MM.1S (cell line): ENCODE data around the gene MVB12B.

Source experiments
- DNase-seq: peaks from one replicate; pipeline ENCODE4 v3.0.0-alpha.2; 2015
- H2AFZ ChIP-seq: fragments of 300-600 bp; sonication (generic); 2 replicates; pipeline ENCODE4 v1.6.0; 2016; ENCODE audit warnings: antibody characterized with exemption, low read length
- H3F3A ChIP-seq: fragments of 300-600 bp; sonication (generic); 2 replicates; pipeline ENCODE4 v1.6.1; 2016; ENCODE audit warnings: mild to moderate bottlenecking, antibody characterized with exemption, low read length, moderate library complexity, mixed read lengths; ENCODE audit not compliant: insufficient read depth
- H3K27ac ChIP-seq: fragments of 300-600 bp; sonication (generic); 2 replicates; pipeline ENCODE4 v1.5.1; 2016; ENCODE audit warnings: mild to moderate bottlenecking, low read length
- H3K27me3 ChIP-seq: fragments of 300-600 bp; sonication (generic); replicated peaks from 2 replicates; pipeline ENCODE4 v1.6.0; 2016; ENCODE audit warnings: low read length; ENCODE audit not compliant: insufficient read depth
- H3K36me3 ChIP-seq: fragments of 300-600 bp; sonication (generic); replicated peaks from 2 replicates; pipeline ENCODE4 v1.6.1; 2016; ENCODE audit warnings: mild to moderate bottlenecking, low read length, mixed read lengths; ENCODE audit not compliant: insufficient read depth
- H3K4me1 ChIP-seq: fragments of 300-600 bp; sonication (generic); 2 replicates; pipeline ENCODE4 v1.6.1; 2016; ENCODE audit warnings: low read length, mixed read lengths
- H3K4me2 ChIP-seq: fragments of 300-600 bp; sonication (generic); 2 replicates; pipeline ENCODE4 v1.6.0; 2016; ENCODE audit warnings: low read depth, low read length
- H3K4me3 ChIP-seq: fragments of 300-600 bp; sonication (generic); 2 replicates; pipeline ENCODE4 v1.5.1; 2016; ENCODE audit warnings: low read length, mixed read lengths
- H3K79me2 ChIP-seq: fragments of 300-600 bp; sonication (generic); 2 replicates; pipeline ENCODE4 v1.6.1; 2016; ENCODE audit warnings: mixed run types, low read length, mixed read lengths
- H3K9ac ChIP-seq: fragments of 300-600 bp; sonication (generic); 2 replicates; pipeline ENCODE4 v1.6.1; 2016; ENCODE audit warnings: low read length, mixed read lengths
- H3K9me2 ChIP-seq: fragments of 300-600 bp; sonication (generic); replicated peaks from 2 replicates; pipeline ENCODE4 v1.6.1; 2016; ENCODE audit warnings: mild to moderate bottlenecking, low read length, mixed read lengths; ENCODE audit not compliant: insufficient read depth
- H3K9me3 ChIP-seq: fragments of 300-600 bp; sonication (generic); replicated peaks from 2 replicates; pipeline ENCODE4 v1.6.1; 2016; ENCODE audit warnings: mild to moderate bottlenecking, low read length, mixed read lengths; ENCODE audit not compliant: insufficient read depth
- H4K20me1 ChIP-seq: fragments of 300-600 bp; sonication (generic); 2 replicates; pipeline ENCODE4 v1.6.1; 2016; ENCODE audit warnings: mild to moderate bottlenecking, low read length, moderate library complexity, mixed read lengths; ENCODE audit not compliant: insufficient read depth
- EZH2 ChIP-seq: fragments of 300-600 bp; sonication (generic); optimal IDR thresholded peaks from 2 replicates; pipeline ENCODE3; 2017; ENCODE audit warnings: low read depth, mild to moderate bottlenecking, antibody characterized with exemption, low read length, mixed read lengths
- EZH2phosphoT487 ChIP-seq: fragments of 300-600 bp; sonication (generic); IDR thresholded peaks from 2 replicates; pipeline ENCODE4 v1.6.1; 2018; ENCODE audit warnings: antibody characterized with exemption, low read length
- TF ChIP-seq, protein P1 (sequence below): fragments of 300-600 bp; sonication (generic); IDR thresholded peaks from 2 replicates; pipeline ENCODE4 v1.5.1; 2016; ENCODE audit warnings: antibody characterized with exemption, low read length, mixed read lengths

MVB12B gene

DNA sequence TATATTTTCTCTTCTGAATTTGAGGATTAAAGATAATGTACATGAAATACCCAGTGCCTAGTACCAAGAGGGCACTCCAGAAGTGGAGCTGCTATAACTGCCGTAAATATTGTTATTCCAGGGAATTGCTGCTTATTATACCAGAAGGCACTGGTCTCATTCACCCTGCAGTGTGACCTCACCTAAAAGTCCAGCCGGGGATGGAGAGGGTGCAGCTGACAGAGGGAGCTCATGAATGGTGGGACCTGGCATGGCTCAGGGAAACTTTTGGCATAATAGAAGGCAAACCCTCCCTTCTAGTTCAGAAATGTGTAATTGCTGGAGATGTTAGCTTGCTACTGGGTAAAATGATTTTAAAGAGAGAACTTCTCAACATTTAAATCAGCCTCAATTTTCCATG is 108.5 kb downstream of the MVB12B start:
- no peak overlapping the region for H3K4me2 ChIP-seq
- no peak overlapping the region for H2AFZ ChIP-seq
- no peaks in the 10 kb centered on the region for H3F3A ChIP-seq
- no peaks in the 10 kb centered on the region for H4K20me1 ChIP-seq
- H3K9ac ChIP-seq, result no peak overlapping the region
- no peaks in the 10 kb centered on the region for H3K27me3 ChIP-seq
- DNase-seq, result no peak
- H3K4me1 ChIP-seq, result no peaks in the 10 kb centered on the region
- H3K79me2 ChIP-seq, result no peaks in the 10 kb centered on the region
- H3K36me3 ChIP-seq, result no peaks in the 10 kb centered on the region
- no peak overlapping the region for H3K27ac ChIP-seq
- no peak for TF ChIP-seq EZH2
- TF ChIP-seq EZH2phosphoT487, result no peak
- TF ChIP-seq, protein P1, sequence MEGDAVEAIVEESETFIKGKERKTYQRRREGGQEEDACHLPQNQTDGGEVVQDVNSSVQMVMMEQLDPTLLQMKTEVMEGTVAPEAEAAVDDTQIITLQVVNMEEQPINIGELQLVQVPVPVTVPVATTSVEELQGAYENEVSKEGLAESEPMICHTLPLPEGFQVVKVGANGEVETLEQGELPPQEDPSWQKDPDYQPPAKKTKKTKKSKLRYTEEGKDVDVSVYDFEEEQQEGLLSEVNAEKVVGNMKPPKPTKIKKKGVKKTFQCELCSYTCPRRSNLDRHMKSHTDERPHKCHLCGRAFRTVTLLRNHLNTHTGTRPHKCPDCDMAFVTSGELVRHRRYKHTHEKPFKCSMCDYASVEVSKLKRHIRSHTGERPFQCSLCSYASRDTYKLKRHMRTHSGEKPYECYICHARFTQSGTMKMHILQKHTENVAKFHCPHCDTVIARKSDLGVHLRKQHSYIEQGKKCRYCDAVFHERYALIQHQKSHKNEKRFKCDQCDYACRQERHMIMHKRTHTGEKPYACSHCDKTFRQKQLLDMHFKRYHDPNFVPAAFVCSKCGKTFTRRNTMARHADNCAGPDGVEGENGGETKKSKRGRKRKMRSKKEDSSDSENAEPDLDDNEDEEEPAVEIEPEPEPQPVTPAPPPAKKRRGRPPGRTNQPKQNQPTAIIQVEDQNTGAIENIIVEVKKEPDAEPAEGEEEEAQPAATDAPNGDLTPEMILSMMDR, result no peak
- no peaks in the 10 kb centered on the region for H3K9me2 ChIP-seq
- no peaks in the 10 kb centered on the region for H3K9me3 ChIP-seq
- H3K4me3 ChIP-seq, result no peak overlapping the region

DNA sequence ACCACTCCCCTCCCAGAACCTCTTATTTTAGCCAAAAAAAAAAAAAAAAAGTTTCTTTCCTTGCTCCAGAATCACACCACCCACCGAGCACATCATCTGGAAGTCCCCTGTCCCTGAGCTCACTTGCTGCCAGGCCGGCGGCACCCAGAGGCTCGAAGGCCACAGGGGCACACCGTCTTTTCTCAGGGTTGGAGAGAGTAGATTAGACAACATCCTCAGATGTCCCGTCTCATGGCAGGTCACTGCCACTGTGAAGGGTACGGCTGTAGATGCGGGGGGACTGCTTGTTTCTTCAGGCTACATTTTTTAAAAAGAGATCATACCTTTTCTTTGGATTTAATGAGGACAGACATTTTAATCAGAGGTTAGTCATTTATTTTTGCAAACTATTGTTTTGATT is 109.0 kb downstream of the MVB12B start:
- Histone ChIP-seq H2AFZ (no peak overlapping the region), H3K9me3 (no peaks in the 10 kb centered on the region), H4K20me1 (no peaks in the 10 kb centered on the region), H3F3A (no peaks in the 10 kb centered on the region), H3K36me3 (no peaks in the 10 kb centered on the region), H3K9me2 (no peaks in the 10 kb centered on the region), H3K4me3 (no peak overlapping the region), H3K27ac (no peak overlapping the region), H3K4me1 (no peaks in the 10 kb centered on the region), H3K4me2 (no peak overlapping the region), H3K9ac (no peak overlapping the region), H3K79me2 (no peaks in the 10 kb centered on the region), H3K27me3 (no peaks in the 10 kb centered on the region)
- no peak for TF ChIP-seq EZH2
- TF ChIP-seq, protein P1, result no peak
- TF ChIP-seq EZH2phosphoT487, result no peak
- DNase-seq, result no peak

DNA sequence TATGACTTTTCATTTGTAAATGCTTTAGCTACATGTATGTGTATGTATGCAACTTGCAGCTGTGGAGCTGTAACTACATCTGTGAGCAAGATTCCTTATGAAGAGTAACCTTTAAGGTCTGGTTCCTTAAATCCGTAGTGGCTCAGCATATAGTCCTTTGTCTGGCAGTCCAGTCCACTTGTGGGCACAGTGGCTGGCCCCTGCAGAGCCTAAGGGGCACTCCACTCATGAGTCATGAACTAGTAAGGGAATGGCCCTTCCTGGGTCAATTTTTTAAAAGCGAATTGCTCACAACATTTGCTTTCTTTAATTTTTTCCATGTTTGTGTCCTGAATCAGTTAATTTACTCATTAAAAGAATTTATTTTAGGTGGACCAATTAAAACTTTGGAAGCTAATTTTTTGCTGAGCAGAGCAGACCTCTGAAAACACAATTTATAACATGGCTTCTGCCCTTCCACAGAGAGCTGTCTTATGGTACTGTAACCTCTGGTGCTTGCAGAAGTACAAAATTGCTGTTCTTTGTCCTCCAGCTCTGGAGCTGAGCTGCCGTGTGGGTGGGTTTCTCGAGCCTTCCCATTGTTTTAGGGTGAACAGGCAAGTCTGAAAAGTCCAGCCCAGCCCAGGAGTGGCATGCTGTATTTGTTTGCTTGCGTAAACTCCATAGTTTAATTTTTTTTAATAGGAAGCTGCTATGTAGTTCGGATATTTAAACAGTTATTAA is 110.1 kb downstream of the MVB12B start:
- H4K20me1 ChIP-seq, result no peaks in the 10 kb centered on the region
- H3K27ac ChIP-seq, result no peak overlapping the region
- H3K9ac ChIP-seq, result no peak overlapping the region
- DNase-seq, result no peak
- H3K4me2 ChIP-seq, result no peak overlapping the region
- H3K36me3 ChIP-seq, result no peaks in the 10 kb centered on the region
- TF ChIP-seq, protein P1, result no peak
- H3K9me3 ChIP-seq, result no peaks in the 10 kb centered on the region
- no peak overlapping the region for H3K4me3 ChIP-seq
- H3K27me3 ChIP-seq, result no peaks in the 10 kb centered on the region
- no peak overlapping the region for H2AFZ ChIP-seq
- H3K9me2 ChIP-seq, result no peaks in the 10 kb centered on the region
- H3F3A ChIP-seq, result no peaks in the 10 kb centered on the region
- H3K4me1 ChIP-seq, result no peaks in the 10 kb centered on the region
- H3K79me2 ChIP-seq, result no peaks in the 10 kb centered on the region
